Naive B cell (primary cell): Measurements from ENCODE around the gene LYZL6. TPM values are rescaled to one million over a fixed set of nuclear protein-coding genes. Genes with fewer than 3 reads are reported as not detected.
"Not testable (repeated sequence)": the region's sequence is repeated elsewhere in the genome, so short reads cannot be mapped to it uniquely, and the experiment has no call there.

Experiments
- ATAC-seq, 2 donors: fragments of 150-1000 bp; cut with Tn5 transposase; 2 replicates each; pipeline ENCODE4 v1.10.0; 2021; ENCODE audit warnings: low read depth in 2 of 2, mild to moderate bottlenecking in 2 of 2, moderate library complexity in 2 of 2
- DNase-seq: peaks from one replicate; pipeline ENCODE4 v3.0.0; 2022
- H3K27ac Mint-ChIP-seq, 6 donors: one replicate each; pipeline ENCODE4 v1.8.0; 2020 to 2022; ENCODE audit warnings: mild to moderate bottlenecking in 6 of 6, mixed read lengths in 6 of 6, moderate library complexity in 5 of 6, inconsistent platforms in 2 of 6
- H3K27me3 Mint-ChIP-seq, 3 donors: one replicate each; pipeline ENCODE4 v1.8.0; 2021 to 2022; ENCODE audit warnings: mixed read lengths in 3 of 3, mild to moderate bottlenecking in 1 of 3
- H3K36me3 Mint-ChIP-seq, 2 donors: one replicate each; pipeline ENCODE4 v1.8.0; 2020 to 2022; ENCODE audit warnings: mixed read lengths in 2 of 2, inconsistent platforms in 1 of 2, mild to moderate bottlenecking in 1 of 2
- H3K4me1 Mint-ChIP-seq, 3 donors: one replicate each; pipeline ENCODE4 v1.8.0; 2020 to 2022; ENCODE audit warnings: mixed read lengths in 3 of 3, inconsistent platforms in 1 of 3, mild to moderate bottlenecking in 1 of 3, moderate library complexity in 1 of 3
- H3K4me3 Mint-ChIP-seq, 8 donors: one replicate each; pipeline ENCODE4 v1.8.0; 2020 to 2022; ENCODE audit warnings: mild to moderate bottlenecking in 8 of 8, mixed read lengths in 8 of 8, moderate library complexity in 8 of 8, inconsistent platforms in 2 of 8
- H3K9me3 Mint-ChIP-seq, 7 donors: one replicate each; pipeline ENCODE4 v1.8.0; 2020 to 2022; ENCODE audit warnings: mixed read lengths in 7 of 7, mild to moderate bottlenecking in 5 of 7, inconsistent platforms in 2 of 7, moderate library complexity in 1 of 7
- polyA plus RNA-seq, 6 donors: library from polyadenylated mRNA; unstranded; fragments of 300-500 nt; fragmentation: Illumina TruSeq; gene quantifications; one replicate each; pipeline ENCODE4 v1.2.3, GENCODE V29; 2021; ENCODE audit warnings: low read depth in 6 of 6

Gene LYZL6
- polyA plus RNA-seq, 6 donors from 2014 or later: not detected

- no peaks in the 10 kb centered on the region for H3K4me1 Mint-ChIP-seq
- peaks cover 0 to 5% (median 0%) of the 10 kb centered on the region in 3 donors for H3K27me3 Mint-ChIP-seq
- no peaks in the 10 kb centered on the region for H3K36me3 Mint-ChIP-seq
- no peak for DNase-seq
- H3K27ac Mint-ChIP-seq: no peak overlapping the region
- no peak for ATAC-seq
- H3K4me3 Mint-ChIP-seq: no peak overlapping the region
- H3K9me3 Mint-ChIP-seq: no peaks in the 10 kb centered on the region
These were observed 29.9 kb downstream of the LYZL6 start for GRCh38 chr17:35913609-35914008.

GRCh38 chr17:35912942-35913341 lies 30.6 kb downstream of the LYZL6 start:
- Mint-ChIP-seq H3K27ac (peak overlapping the region in 2 of 6 donors; percentile 39 to 61), H3K4me1 (no peaks in the 10 kb centered on the region)

DNA sequence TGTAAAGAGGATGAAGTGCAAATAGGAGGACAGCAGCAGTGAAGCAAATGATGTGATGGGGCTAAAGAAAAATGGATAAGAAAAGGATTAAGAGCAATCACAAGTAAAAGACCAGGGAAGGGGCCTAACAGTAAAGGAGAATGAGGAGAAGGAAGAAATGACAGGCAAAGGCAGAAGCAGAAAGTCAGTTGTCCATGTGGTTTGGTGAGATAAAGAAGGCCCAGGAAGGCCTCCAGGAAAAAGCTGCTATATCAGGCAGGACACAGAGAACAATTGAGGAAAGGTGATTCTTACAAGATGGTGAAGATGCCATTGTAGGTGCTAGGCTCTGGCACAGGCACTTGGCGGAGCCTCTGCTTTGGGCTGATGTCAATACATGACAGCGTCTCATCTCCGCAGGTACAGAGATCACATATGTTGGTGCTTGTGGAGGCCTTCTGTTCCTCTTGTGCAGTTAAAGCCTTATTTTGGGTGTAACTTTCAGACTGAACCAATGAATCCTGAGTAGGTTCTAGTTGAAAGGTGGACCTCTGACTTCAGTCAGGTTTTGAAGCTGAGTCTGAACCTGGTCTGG lies 31.1 kb downstream of the LYZL6 start:
- ATAC-seq (no peak), DNase-seq (no peak)
- Mint-ChIP-seq H3K9me3 (no peaks in the 10 kb centered on the region), H3K4me3 (no peak overlapping the region), H3K27ac (no peak overlapping the region), H3K4me1 (no peaks in the 10 kb centered on the region), H3K36me3 (no peaks in the 10 kb centered on the region), H3K27me3 (no peaks in the 10 kb centered on the region)

More at GRCh38 chr17:35912942-35913341, 30.6 kb downstream of the LYZL6 start:
- no peak overlapping the region for H3K4me3 Mint-ChIP-seq
- no peaks in the 10 kb centered on the region for H3K9me3 Mint-ChIP-seq
- DNase-seq: no peak
- H3K36me3 Mint-ChIP-seq: no peaks in the 10 kb centered on the region
- peaks cover 0 to under 1% (median 0%) of the 10 kb centered on the region in 3 donors for H3K27me3 Mint-ChIP-seq
- no peak for ATAC-seq

DNA sequence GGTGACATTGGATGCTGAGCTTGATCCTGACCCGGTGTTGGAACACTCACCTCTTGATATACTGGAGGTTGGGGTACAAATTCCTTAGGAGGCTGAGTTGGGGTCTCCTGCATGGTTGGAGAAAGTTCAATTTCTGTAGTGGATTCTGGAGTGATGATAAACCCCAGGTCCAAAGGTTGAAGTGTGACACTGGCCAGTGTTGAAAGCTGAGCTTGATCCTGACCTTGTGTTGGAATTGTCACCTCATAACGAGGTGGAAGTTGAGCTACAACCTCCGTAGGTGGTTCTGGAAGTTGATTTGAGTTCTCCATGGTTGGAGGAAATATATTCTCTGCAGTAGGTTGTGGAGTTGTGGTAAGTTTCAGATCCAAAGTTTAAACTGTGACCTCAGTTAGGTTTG lies 34.1 kb downstream of the LYZL6 start:
- no peaks in the 10 kb centered on the region for H3K4me1 Mint-ChIP-seq
- DNase-seq (no peak), ATAC-seq (no peak)
- no peak overlapping the region for H3K27ac Mint-ChIP-seq
- H3K36me3 Mint-ChIP-seq: no peaks in the 10 kb centered on the region
- no peaks in the 10 kb centered on the region for H3K27me3 Mint-ChIP-seq
- no peak overlapping the region for H3K4me3 Mint-ChIP-seq
- H3K9me3 Mint-ChIP-seq: no peaks in the 10 kb centered on the region

GRCh38 chr17:35907691-35908090 lies 35.8 kb downstream of the LYZL6 start:
- Mint-ChIP-seq H3K36me3 (no peaks in the 10 kb centered on the region), H3K27me3 (no peaks in the 10 kb centered on the region), H3K4me3 (no peak overlapping the region), H3K9me3 (no peaks in the 10 kb centered on the region), H3K27ac (no peak overlapping the region), H3K4me1 (no peaks in the 10 kb centered on the region)
- ATAC-seq (no peak), DNase-seq (no peak)

GRCh38 chr17:35906926-35907637 lies 36.4 kb downstream of the LYZL6 start:
- Mint-ChIP-seq H3K27ac (no peak overlapping the region), H3K36me3 (no peaks in the 10 kb centered on the region), H3K4me3 (no peak overlapping the region), H3K4me1 (no peaks in the 10 kb centered on the region), H3K9me3 (no peaks in the 10 kb centered on the region), H3K27me3 (no peaks in the 10 kb centered on the region)
- DNase-seq (no peak), ATAC-seq (no peak)

GRCh38 chr17:35906191-35906925 lies 37.2 kb downstream of the LYZL6 start:
- DNase-seq (no peak), ATAC-seq (no peak)
- H3K36me3 Mint-ChIP-seq: no peaks in the 10 kb centered on the region
- H3K27ac Mint-ChIP-seq: no peak overlapping the region
- no peaks in the 10 kb centered on the region for H3K9me3 Mint-ChIP-seq
- no peaks in the 10 kb centered on the region for H3K27me3 Mint-ChIP-seq
- H3K4me1 Mint-ChIP-seq: no peaks in the 10 kb centered on the region
- no peak overlapping the region for H3K4me3 Mint-ChIP-seq

- no peak for ATAC-seq
- Mint-ChIP-seq H3K9me3 (no peaks in the 10 kb centered on the region), H3K36me3 (no peaks in the 10 kb centered on the region), H3K4me1 (no peaks in the 10 kb centered on the region), H3K27ac (no peak overlapping the region), H3K27me3 (peaks cover 0 to 11% (median 0%) of the 10 kb centered on the region in 3 donors), H3K4me3 (no peak overlapping the region)
- DNase-seq: no peak
These were observed 40.1 kb downstream of the LYZL6 start for GRCh38 chr17:35903451-35903850.

GRCh38 chr17:35901631-35902175 lies 41.8 kb downstream of the LYZL6 start:
- Mint-ChIP-seq H3K4me1 (no peaks in the 10 kb centered on the region), H3K27me3 (peaks cover 0 to 11% (median 5%) of the 10 kb centered on the region in 3 donors), H3K27ac (no peak overlapping the region), H3K36me3 (no peaks in the 10 kb centered on the region), H3K4me3 (no peak overlapping the region), H3K9me3 (no peaks in the 10 kb centered on the region)
- ATAC-seq: no peak
- DNase-seq: no peak

DNA sequence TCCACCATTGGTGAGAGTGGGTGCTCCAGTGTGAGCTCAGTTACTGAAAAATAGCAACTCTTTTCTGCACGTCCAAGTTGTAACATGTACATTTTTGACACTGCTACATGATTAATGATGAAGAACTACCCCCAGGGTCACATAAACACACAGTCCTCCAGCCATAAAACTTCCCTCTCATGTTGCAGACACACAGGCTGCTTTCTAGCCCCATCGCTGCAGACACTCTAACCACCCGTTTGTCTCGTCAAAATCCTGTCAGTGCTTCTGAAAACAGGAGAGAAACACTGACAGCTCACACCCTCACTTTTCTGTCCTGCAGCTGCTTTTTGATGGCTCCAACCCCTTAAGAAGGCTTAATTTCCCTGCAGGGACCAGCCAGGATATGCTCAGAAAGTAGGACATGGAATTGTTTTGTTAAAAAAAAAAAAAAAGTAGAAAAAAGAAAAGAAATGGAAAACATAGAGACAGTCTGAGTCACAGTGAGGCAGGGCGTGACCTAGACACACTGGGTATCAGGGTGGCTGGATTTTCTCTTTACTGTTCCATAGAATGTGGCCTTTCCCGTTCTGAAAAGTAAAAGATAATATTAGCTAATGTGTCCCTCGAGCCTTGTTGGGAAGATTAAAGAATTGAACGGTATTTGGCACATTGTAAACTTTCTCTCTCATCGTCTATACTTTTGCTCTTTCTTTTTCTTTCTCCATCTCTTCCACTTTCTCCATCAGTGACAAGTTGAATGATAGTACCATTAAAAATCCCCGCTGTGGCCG lies 42.6 kb downstream of the LYZL6 start:
- H3K4me3 Mint-ChIP-seq: no peak overlapping the region
- H3K4me1 Mint-ChIP-seq: no peaks in the 10 kb centered on the region
- no peaks in the 10 kb centered on the region for H3K36me3 Mint-ChIP-seq
- no peak for ATAC-seq
- H3K27me3 Mint-ChIP-seq: peaks cover 4 to 15% (median 8%) of the 10 kb centered on the region in 3 donors
- no peaks in the 10 kb centered on the region for H3K9me3 Mint-ChIP-seq
- no peak overlapping the region for H3K27ac Mint-ChIP-seq
- DNase-seq: no peak

DNA sequence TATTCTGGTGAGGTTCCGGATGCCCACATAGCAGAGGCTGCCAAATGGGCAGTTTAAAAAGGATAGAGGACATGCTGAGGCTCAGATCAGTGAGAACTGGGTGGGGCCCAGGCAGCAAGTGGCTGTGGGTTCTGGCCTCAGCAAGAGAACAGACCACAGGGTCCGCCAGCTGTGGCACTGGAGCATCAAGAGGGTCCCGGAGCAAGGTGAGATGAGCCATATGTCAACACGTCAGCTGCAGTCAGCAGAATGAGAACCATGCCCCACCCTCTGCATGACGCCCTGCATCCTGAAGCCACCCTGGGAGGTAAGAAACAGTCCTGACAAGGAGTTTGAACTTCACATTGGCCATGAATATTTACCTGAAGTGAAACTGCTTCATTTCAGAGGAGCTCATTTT lies 43.2 kb downstream of the LYZL6 start:
- Mint-ChIP-seq H3K27me3 (peaks cover 5 to 19% (median 14%) of the 10 kb centered on the region in 3 donors), H3K4me1 (no peaks in the 10 kb centered on the region), H3K4me3 (no peak overlapping the region), H3K36me3 (no peaks in the 10 kb centered on the region), H3K9me3 (no peaks in the 10 kb centered on the region), H3K27ac (no peak overlapping the region)
- no peak for DNase-seq
- ATAC-seq: no peak

GRCh38 chr17:35898283-35899070 lies 45.0 kb downstream of the LYZL6 start:
- H3K9me3 Mint-ChIP-seq: no peaks in the 10 kb centered on the region
- H3K4me1 Mint-ChIP-seq: no peaks in the 10 kb centered on the region
- no peak overlapping the region for H3K27ac Mint-ChIP-seq
- DNase-seq (no peak), ATAC-seq (no peak)
- peaks cover 5 to 19% (median 17%) of the 10 kb centered on the region in 3 donors for H3K27me3 Mint-ChIP-seq
- no peaks in the 10 kb centered on the region for H3K36me3 Mint-ChIP-seq
- no peak overlapping the region for H3K4me3 Mint-ChIP-seq

- not testable (repeated sequence) for H3K27ac Mint-ChIP-seq
These were observed 45.7 kb downstream of the LYZL6 start for GRCh38 chr17:35897772-35898171.

More at GRCh38 chr17:35897772-35898171, 45.7 kb downstream of the LYZL6 start:
- not testable (repeated sequence) for H3K36me3 Mint-ChIP-seq, H3K4me1 Mint-ChIP-seq, H3K9me3 Mint-ChIP-seq, H3K4me3 Mint-ChIP-seq, ATAC-seq, DNase-seq
- peaks cover 5 to 19% (median 17%) of the 10 kb centered on the region in 3 donors for H3K27me3 Mint-ChIP-seq
